GM21528 (cell line): ENCODE data around the gene GPR119.
"Not testable (repeated sequence)": the region's sequence is repeated elsewhere in the genome, so short reads cannot be mapped to it uniquely, and the experiment has no call there.

Experiments
- ATAC-seq: cut with Tn5 transposase; IDR thresholded peaks from one replicate; pipeline ENCODE4 v1.9.1; 2021; ENCODE audit warnings: mild to moderate bottlenecking, moderate library complexity; ENCODE audit not compliant: unreplicated experiment, low FRiP score

The GPR119 gene

GRCh38 chrX:130385520-130385919, at the start of gene GPR119:
GPR119 (minus strand) TSS chrX:130385674; CDS start chrX:130385447, 227 bp downstream.
- ATAC-seq: no peak

DNA sequence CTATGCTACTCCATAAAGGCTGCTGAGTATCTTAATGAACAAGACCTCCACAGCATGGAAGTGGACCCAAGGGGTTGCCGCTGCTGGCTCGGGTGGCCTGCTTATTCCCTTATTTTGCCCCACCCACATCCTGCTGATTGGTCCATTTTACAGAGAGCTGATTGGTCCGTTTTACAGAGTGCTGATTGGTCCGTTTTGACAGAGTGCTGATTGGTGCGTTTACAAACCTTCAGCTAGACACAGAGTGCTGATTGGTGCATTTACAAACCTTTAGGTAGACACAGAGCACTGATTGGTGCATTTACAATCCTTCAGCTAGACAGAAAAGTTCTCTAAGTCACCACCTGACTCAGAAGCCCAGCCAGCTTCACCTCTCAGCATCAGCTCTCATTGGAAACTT, 43.8 kb upstream of the GPR119 start:
- not testable (repeated sequence) for ATAC-seq

DNA sequence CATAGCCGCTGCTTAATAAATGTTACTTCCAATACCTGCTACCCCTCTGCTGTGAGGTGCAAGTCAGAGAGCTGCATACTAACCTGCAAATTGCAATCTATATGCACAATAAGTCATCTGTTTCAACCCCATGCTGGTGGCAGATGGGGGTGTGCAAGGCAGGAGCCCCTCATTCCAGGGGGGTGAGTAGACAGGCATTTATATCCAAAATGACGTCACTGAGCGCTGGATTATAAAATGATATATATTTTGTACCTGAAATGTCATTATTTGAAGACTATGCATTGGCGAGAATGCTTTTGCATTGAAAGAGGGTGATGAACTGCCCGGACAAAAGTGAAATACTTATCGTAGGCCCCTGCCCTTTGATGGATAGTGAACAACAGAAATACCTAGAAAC, 41.1 kb upstream of the GPR119 start:
- ATAC-seq: no peak

- ATAC-seq: no peak
These were observed 33.8 kb upstream of the GPR119 start for GRCh38 chrX:130419263-130419662.

GRCh38 chrX:130418740-130419139, 33.3 kb upstream of the GPR119 start:
- ATAC-seq: no peak

DNA sequence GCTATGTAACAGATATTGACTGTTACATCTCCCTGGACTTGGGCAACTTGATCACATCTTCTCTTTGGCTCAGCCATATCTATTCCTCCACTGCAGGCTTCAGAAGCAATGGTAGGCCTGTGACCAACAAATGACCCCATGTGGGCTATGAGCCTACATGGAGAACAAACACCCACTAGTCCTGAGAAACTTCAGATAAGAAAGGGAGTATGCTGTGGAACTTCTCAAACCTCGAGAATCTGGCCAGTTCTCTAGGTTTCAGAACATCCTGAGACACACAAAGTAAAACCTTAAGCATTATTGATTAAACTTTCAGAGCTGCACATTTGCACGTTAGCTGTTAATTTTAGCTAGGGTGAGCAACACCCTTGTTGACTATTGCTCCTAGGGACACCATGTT, 32.6 kb upstream of the GPR119 start:
- no peak for ATAC-seq

GRCh38 chrX:130416785-130417184, 31.3 kb upstream of the GPR119 start:
- ATAC-seq: no peak

- no peak for ATAC-seq
These were observed 29.7 kb upstream of the GPR119 start for GRCh38 chrX:130415201-130415600.

DNA sequence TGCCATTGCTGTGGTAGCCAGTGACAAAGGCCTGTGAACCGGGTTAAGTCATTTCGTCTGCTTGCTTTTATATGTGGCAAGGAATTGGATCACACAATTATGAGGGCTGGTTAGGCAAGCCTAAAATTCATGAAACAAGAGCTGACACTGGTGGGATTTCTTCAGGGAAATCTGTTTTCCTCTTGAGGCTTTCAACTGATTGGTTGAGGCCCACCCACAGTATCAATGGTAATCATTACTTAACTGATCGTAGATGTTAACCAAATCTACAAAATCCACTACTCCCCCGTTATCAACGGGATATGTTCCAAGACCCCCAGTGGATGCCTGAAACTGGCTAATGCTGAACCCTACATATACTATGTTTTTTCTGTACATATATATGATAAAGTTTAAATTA, 29.3 kb upstream of the GPR119 start:
- ATAC-seq: no peak

DNA sequence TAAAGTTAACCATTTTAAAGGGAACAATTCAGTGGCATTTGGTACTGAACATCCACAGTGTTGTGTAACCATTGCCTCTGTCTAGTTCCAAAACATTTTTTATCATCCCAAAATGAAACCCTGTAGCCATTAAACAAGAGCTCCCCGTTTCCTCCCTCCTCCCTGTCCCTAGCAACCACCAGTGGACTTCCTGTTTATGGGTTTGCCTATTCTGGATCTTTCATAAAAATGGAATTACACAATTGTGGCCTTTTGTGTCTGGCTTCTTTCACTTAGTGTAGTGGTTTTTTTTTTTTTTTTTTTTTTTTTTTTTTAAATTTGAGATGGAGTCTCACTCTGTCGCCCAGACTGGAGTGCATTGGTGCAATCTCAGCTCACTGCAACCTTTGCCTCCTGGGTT, 27.9 kb upstream of the GPR119 start:
- no peak for ATAC-seq

DNA sequence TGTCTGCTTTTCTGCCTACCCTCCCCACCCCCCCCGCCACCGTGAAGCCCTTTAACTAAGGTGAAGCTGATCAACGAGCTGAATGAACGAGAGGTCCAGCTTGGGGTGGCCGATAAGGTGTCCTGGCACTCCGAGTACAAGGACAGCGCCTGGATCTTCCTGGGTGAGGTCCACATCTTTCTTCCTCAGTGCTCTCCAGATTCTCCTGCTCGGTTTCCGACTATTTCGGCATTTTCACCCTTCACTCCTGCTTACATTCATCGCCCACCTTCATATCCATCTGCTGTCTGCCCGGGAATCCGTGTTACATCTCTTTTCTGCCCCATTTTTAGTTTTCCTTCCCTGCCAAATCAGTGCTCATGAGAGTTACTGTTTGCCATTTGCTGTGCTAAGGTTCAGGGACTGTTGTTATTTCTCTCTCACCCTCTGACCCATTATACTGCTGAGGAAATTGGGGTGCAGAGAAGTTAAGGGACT, 16.8 kb upstream of the GPR119 start:
- ATAC-seq: no peak

- ATAC-seq: peak; percentile 96
These were observed 16.1 kb upstream of the GPR119 start, which contains the start of gene RBMX2 for GRCh38 chrX:130401415-130402207. RBMX2 (plus strand) TSS chrX:130401987; CDS start chrX:130402033, 46 bp downstream.

GRCh38 chrX:130395341-130395740, 9.9 kb upstream of the GPR119 start:
- no peak for ATAC-seq

DNA sequence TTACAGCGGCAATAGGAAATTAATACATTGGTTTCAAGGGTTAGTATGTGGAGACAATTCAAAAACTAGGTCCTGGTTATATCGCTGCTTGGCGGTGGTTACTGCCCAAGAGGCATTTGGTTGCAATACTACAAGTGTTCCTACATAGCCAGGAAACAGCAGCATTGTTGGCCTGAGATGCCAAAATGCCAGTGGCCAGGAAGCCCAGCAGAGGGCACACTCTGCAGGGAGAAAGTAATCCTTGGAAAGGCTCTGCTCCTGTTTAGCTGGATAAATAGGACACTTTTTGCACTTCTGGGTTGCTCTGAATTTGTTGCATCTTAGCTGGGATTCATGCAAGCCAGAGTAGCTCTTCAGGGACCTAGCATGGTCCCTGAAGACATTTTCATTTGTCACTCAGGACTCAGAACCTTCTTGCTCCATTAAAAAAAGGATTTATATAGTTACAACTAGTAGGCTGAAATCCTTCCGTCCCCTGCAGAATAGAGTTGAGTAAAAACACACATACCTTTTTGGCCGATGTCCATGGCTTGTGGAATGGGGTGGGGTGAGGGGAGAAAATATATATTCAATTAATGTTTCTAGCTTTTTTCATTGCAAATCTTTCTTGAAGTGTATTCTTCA, 8.1 kb upstream of the GPR119 start:
- no peak for ATAC-seq

GRCh38 chrX:130386408-130386808, 934 bp upstream of the GPR119 start:
- no peak for ATAC-seq

DNA sequence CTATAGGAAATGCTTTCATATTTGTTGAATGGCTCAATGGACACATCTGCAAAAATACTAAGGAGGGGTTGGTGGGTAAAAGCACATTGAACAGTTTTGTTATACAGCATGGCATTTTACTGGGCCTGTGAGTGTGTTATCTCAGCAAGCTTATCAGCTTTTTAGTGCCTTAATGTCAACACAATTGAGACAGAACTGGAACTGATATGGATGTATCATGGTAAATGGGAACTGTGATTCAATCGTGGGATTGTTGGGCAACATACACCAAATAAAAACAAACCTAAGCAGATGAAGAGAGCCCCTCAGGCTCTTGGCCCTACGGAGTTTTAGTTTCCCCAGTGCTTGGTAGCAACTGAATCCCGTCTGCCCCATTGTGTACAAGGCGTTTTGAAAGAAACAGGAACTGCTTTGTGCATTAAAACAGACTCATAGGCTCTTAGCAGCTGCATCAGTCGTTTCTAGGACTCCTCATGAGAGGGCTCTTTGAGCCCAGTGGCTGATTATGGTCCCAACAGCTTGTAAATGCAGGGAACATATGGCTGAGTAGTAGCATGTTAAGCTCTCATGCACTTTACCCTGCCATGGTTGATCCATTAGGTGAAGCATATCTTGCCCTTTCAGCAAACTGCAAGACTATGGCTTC, 7.3 kb downstream of the GPR119 start:
- no peak for ATAC-seq

DNA sequence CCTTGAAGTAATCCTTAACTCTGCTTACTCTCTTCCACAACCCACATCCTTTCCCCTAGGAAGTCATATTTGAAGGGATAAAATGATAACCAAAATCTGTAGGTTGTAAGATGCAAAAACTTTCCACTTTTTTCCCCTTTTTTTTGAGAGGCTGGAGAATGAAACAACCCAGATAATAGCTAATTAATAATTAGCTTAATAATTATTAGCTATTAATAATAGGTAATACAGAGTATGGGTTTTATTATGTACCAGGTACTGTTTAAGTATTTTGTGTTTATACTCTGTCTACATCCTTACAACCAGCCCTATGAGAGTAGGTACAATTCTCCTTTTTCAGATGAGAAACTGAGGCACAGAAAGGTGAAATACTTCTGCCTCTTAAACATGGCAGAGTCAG, 9.4 kb downstream of the GPR119 start:
- no peak for ATAC-seq

DNA sequence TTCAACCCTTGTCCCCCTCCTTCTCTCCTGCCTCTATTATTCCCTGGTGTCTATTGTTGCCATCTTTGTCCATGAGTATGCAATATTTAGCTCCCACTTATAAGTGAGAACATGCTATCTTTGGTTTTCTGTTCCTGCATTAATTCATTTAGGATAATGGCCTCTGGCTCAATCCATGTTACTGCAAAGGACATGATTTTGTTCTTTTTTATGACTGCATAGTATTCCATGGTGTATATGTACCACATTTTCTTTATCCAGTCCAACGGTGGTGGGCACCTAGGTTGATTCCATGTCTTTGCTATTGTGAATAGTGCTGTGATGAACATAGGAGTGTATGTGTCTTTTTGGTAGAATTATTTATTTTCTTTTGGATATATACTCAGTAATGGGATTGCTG, 33.4 kb downstream of the GPR119 start:
- not testable (repeated sequence) for ATAC-seq

DNA sequence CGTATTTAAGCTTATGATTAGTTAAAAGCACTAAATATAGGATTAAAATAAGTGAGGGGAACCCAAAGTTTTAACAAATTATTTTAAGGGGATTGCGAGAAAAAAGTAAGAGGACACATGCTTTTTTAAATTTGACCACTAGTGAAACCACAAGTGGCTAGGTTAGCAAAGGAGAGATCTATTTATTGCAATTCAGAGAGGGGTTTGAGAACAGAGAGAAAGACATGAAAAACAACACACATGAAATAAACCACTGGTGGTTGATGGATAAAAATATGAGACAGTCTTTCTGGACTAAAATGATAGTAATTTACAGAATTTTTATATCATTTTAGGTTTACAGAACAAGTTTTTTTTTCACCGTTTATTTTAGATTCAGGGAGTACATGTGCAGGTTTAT, 33.9 kb downstream of the GPR119 start:
- no peak for ATAC-seq

DNA sequence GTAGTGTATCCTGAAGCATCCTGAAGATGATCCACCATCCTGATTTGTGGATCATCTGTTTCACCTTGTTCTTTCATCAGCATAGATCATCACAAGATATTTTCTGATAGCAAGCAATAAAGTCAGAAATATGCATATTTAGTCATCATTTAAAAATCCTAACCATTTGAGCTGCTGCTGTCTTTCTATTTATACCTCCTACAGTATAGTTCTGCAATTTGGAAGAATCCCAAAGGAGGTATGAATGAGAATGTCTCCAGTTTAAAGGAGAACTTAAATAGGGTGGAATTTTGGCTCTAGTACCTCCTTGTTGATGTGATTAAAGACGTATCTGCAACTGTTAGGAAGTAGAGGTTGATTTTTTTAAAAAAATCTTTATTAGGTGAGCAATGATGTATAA, 38.2 kb downstream of the GPR119 start:
- ATAC-seq: no peak

DNA sequence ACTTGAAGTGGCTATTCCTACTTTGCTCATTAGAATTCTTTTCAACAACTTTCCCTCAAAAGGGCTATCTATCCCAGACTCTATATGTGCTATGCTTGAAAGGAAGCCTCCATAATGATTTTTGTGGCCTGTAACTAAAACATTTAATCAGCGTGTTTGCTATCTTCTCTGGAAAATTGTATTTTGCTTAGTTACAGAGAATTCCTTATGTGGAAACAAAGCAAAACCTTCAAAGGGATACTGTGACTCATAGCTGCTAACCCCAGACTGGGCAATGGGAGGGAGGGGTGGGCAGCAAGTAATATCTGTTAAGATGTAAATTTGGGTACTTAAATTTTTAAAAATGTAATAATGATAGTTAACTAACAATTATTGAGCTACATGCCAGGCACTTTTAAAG, 42.1 kb downstream of the GPR119 start:
- ATAC-seq: no peak
